ENCODE measurements around the gene TSHZ2.

- TF ChIP-seq, protein P1, sequence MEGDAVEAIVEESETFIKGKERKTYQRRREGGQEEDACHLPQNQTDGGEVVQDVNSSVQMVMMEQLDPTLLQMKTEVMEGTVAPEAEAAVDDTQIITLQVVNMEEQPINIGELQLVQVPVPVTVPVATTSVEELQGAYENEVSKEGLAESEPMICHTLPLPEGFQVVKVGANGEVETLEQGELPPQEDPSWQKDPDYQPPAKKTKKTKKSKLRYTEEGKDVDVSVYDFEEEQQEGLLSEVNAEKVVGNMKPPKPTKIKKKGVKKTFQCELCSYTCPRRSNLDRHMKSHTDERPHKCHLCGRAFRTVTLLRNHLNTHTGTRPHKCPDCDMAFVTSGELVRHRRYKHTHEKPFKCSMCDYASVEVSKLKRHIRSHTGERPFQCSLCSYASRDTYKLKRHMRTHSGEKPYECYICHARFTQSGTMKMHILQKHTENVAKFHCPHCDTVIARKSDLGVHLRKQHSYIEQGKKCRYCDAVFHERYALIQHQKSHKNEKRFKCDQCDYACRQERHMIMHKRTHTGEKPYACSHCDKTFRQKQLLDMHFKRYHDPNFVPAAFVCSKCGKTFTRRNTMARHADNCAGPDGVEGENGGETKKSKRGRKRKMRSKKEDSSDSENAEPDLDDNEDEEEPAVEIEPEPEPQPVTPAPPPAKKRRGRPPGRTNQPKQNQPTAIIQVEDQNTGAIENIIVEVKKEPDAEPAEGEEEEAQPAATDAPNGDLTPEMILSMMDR (IDR thresholded peaks at IDR 0.05) = no peak
- TF ChIP-seq POLR2A (IDR thresholded peaks at IDR 0.05) = no peak
These were observed 392.5 kb downstream of the TSHZ2 start for GRCh38 chr20:53364646-53365045.

Data from testis (tissue), 2 donors.